ENCODE results near the gene PTCH1.

GRCh38 chr9:95457769-95458168, 59.0 kb downstream of the PTCH1 start:
- TF ChIP-seq SUZ12 (IDR thresholded peaks at IDR 0.05; ENCODE audit: extremely low read depth, insufficient read depth, insufficient read length) (no peak), ZNF274 (IDR thresholded peaks at IDR 0.05; ENCODE audit: low read depth, low read length) (no peak)
